Choroid plexus epithelial cell (primary cell): ENCODE data around the gene PCBP3.
"Not testable (repeated sequence)": the region's sequence is repeated elsewhere in the genome, so short reads cannot be mapped to it uniquely, and the experiment has no call there.

ENCODE experiments used
- DNase-seq: peaks from one replicate; pipeline ENCODE4 v3.0.0-alpha.2; 2010; ENCODE audit warnings: low read depth
- H3K4me3 ChIP-seq: 2 replicates; pipeline ENCODE4 v1.5.1; 2011; ENCODE audit warnings: low read depth, mild to moderate bottlenecking, control low read depth, low read length, moderate library complexity
- CTCF ChIP-seq: conservative IDR thresholded peaks from 2 replicates; pipeline ENCODE4 v1.5.1; 2011; ENCODE audit warnings: low read depth, mild to moderate bottlenecking, control low read depth, inconsistent platforms, low read length, moderate library complexity

The PCBP3 gene

GRCh38 chr21:45830720-45831366, 187.3 kb downstream of the PCBP3 start:
- TF ChIP-seq CTCF: no peak
- H3K4me3 ChIP-seq: no peak overlapping the region
- DNase-seq: no peak

- H3K4me3 ChIP-seq: no peak overlapping the region
- TF ChIP-seq CTCF: no peak
- DNase-seq: peak; percentile 87
Measured at GRCh38 chr21:45831991-45832740, 188.6 kb downstream of the PCBP3 start.

- not testable (repeated sequence) for DNase-seq, H3K4me3 ChIP-seq
Measured at GRCh38 chr21:45832741-45833235, 189.3 kb downstream of the PCBP3 start.

- DNase-seq: no peak
- H3K4me3 ChIP-seq: no peak overlapping the region
- no peak for TF ChIP-seq CTCF
Measured at GRCh38 chr21:45833414-45833813, 189.9 kb downstream of the PCBP3 start.

GRCh38 chr21:45834026-45834715, 190.6 kb downstream of the PCBP3 start:
- no peak for TF ChIP-seq CTCF
- H3K4me3 ChIP-seq: no peak overlapping the region
- DNase-seq: no peak

GRCh38 chr21:45834821-45835293, 191.3 kb downstream of the PCBP3 start:
- no peak for DNase-seq
- no peak for TF ChIP-seq CTCF
- no peak overlapping the region for H3K4me3 ChIP-seq
